Calu3 (cell line): ENCODE data around the gene SKAP1. TPM values are rescaled to one million over a fixed set of nuclear protein-coding genes. Genes with fewer than 3 reads are reported as not detected.

Source experiments
- BruUV-seq: library from RNA; stranded (reverse); fragments of 400-500 nt; replicated peaks from 2 replicates; lab custom pipeline; 2021; lab: Mats Ljungman, UMichigan
- CTCF ChIA-PET: fragments of 300-600 bp; sonication (Branson Sonifier 250); formaldehyde crosslinking; loops from one replicate; lab custom pipeline; 2022; ENCODE audit warnings: antibody characterized with exemption; lab: Charles Lee
- DNase-seq: peaks from one replicate; pipeline ENCODE4 v3.0.0; 2022
- H3K27ac Mint-ChIP-seq: one replicate; pipeline ENCODE4 v1.8.0; 2022; ENCODE audit warnings: mixed read lengths; ENCODE audit not compliant: unreplicated experiment
- H3K27me3 Mint-ChIP-seq: one replicate; pipeline ENCODE4 v1.8.0; 2022; ENCODE audit warnings: mixed read lengths; ENCODE audit not compliant: unreplicated experiment
- H3K36me3 Mint-ChIP-seq: one replicate; pipeline ENCODE4 v1.8.0; 2022; ENCODE audit warnings: mild to moderate bottlenecking, moderate library complexity, mixed read lengths; ENCODE audit not compliant: insufficient read depth, unreplicated experiment
- H3K4me1 Mint-ChIP-seq: one replicate; pipeline ENCODE4 v1.8.0; 2022; ENCODE audit warnings: mild to moderate bottlenecking, low read depth, mixed read lengths; ENCODE audit not compliant: unreplicated experiment
- H3K4me3 Mint-ChIP-seq: one replicate; pipeline ENCODE4 v1.8.0; 2022; ENCODE audit warnings: mild to moderate bottlenecking, low read depth, moderate library complexity, mixed read lengths; ENCODE audit not compliant: unreplicated experiment
- H3K9me3 Mint-ChIP-seq: one replicate; pipeline ENCODE4 v1.8.0; 2022; ENCODE audit warnings: low read depth, mixed read lengths; ENCODE audit not compliant: unreplicated experiment
- intact Hi-C: fragments of 100-400 bp; cut with micrococcal nuclease; formaldehyde crosslinking; loops from one replicate; pipeline ENCODE4 v1.10.0; 2022; ENCODE audit not compliant: unreplicated experiment
- total RNA-seq: library from RNA; stranded (reverse); gene quantifications from 2 replicates; pipeline ENCODE4 v1.2.3, GENCODE V29; 2022
- TF ChIP-seq, protein P1 (sequence below): fragments of 200-600 bp; IDR thresholded peaks from one replicate; pipeline ENCODE4 v1.8.0; 2022; ENCODE audit warnings: antibody characterized with exemption; ENCODE audit not compliant: unreplicated experiment

The SKAP1 gene
- total RNA-seq, 1 experiment from 2014 or later, result 4.4 TPM

DNA sequence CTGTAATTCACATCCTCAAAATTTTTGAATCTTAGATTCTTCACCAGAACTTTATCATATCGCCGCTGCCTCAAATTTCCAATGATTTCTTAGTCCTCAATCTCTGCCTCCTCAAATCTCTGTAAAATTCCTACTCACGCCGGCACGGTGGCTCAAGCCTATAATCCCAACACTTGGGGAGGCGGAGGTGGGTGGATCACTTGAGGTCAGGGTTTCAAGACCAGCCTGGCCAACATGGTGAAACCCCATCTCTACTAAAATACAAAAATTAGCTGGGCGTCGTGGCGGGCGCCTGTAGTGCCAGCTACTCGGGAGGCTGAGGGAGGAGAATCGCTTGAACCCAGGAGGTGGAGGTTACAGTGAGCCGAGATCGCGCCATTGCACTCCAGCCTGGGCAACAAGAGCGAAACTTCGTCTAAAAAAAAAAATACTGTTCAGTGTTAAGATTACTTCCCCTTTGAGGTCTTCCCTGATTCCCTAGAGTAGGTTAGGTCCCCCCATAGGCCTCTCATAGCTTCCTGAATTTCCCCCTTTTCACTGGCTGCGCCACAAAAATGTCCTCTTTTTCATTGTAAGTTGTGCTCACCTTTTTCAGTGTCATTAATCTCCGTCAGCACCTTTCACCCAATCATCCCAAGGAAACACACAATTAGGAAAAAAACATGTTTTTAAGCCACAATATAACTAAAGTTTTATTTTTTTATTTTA, 327.8 kb downstream of the SKAP1 start:
- CTCF ChIA-PET, result interaction anchor here (0.6 to 1.4 kb wide), 2 partner anchors 54 to 649 kb away, joined by 4 to 6 read pairs; partner anchors contain the start of gene NFE2L1
- no peak overlapping the region for H3K27ac Mint-ChIP-seq
- peaks cover 42% of the 10 kb centered on the region for H3K36me3 Mint-ChIP-seq
- DNase-seq, result no peak
- H3K4me1 Mint-ChIP-seq, result peaks cover 36% of the 10 kb centered on the region
- no peaks in the 10 kb centered on the region for H3K27me3 Mint-ChIP-seq
- BruUV-seq, result no TSS peak
- no peaks in the 10 kb centered on the region for H3K9me3 Mint-ChIP-seq
- intact Hi-C loops, result no loop called here
- H3K4me3 Mint-ChIP-seq, result peak overlapping the region; percentile 87
- TF ChIP-seq, protein P1, sequence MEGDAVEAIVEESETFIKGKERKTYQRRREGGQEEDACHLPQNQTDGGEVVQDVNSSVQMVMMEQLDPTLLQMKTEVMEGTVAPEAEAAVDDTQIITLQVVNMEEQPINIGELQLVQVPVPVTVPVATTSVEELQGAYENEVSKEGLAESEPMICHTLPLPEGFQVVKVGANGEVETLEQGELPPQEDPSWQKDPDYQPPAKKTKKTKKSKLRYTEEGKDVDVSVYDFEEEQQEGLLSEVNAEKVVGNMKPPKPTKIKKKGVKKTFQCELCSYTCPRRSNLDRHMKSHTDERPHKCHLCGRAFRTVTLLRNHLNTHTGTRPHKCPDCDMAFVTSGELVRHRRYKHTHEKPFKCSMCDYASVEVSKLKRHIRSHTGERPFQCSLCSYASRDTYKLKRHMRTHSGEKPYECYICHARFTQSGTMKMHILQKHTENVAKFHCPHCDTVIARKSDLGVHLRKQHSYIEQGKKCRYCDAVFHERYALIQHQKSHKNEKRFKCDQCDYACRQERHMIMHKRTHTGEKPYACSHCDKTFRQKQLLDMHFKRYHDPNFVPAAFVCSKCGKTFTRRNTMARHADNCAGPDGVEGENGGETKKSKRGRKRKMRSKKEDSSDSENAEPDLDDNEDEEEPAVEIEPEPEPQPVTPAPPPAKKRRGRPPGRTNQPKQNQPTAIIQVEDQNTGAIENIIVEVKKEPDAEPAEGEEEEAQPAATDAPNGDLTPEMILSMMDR, result no peak

DNA sequence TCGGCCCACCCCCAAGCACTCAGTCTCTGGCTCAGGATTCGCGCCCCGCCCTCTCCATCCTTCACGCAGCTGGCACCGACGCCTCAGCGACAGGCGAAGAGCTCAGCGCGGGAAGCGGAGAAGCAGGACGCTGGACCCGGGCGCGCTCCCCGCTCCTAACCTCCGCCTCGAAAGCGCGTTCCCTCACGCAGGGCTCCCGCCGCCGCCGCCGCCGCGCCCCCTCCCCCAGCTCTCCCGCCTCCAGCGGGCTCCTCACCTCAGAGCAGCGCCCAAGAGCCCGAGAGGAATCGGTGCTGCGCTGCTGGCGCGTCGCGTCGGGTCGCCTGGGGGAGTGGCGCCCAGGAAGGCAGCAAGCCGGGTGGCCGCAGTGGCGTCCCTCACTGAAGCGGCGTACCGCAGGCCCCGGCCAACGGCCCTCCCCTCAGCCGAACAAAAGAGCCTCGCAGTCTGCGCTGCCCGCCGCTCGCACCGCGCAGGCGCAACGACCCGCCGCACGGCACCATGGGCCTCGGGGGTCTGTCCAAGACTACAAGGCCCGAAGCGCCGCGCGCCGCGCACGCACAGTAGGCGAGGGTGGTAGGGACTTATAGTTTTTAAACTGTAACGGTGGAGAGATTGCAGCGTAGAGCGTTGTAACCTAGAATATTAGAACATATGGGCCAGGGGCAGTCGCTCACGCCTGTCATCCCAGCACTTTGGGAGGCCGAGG, 328.8 kb downstream of the SKAP1 start, which contains the start of gene CBX1:
Gene CBX1, minus strand, starts transcription at position 467 of the 709 bp plus-strand sequence. CDS start 24,474 bp downstream, outside the sequence.
- no peaks in the 10 kb centered on the region for H3K27me3 Mint-ChIP-seq
- H3K4me3 Mint-ChIP-seq, result peak within 1 kb of the TSS; percentile 87
- DNase-seq, result peak; percentile 99
- BruUV-seq, result no TSS peak
- CTCF ChIA-PET, result interaction anchor here (0.6 to 1.6 kb wide), 5 partner anchors 12 to 173 kb away, joined by 3 to 5 read pairs (median 4); partner anchors contain the start of gene NFE2L1
- peak within 1 kb of the TSS; percentile 79 for H3K27ac Mint-ChIP-seq
- intact Hi-C loops, result no loop called here
- H3K36me3 Mint-ChIP-seq, result peaks cover 36% of the 10 kb centered on the region
- H3K4me1 Mint-ChIP-seq, result peaks cover 27% of the 10 kb centered on the region
- TF ChIP-seq, protein P1, result no peak
- H3K9me3 Mint-ChIP-seq, result no peaks in the 10 kb centered on the region

DNA sequence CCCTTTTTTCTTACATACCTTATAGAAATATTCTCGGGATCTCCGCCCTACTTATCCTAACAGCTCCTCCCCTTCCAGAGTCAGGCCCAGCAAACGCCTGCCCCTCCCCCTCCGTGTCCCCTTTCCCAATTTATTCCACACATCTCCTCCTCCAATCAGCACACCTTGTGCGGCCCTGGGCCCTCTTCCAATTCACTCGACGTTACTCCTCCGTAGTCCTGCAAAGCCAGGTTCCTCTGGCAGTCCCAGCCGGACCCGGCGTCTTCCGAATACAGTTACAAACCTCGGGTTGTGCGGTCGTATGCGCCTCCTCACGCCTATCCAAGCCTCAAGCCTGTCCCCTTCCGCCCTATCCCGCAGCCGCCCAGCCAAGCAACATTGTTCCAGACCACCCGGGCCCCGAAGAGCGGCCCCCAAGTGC, 329.4 kb downstream of the SKAP1 start:
- no peaks in the 10 kb centered on the region for H3K9me3 Mint-ChIP-seq
- peak overlapping the region; percentile 79 for H3K27ac Mint-ChIP-seq
- TF ChIP-seq, protein P1, result no peak
- DNase-seq, result peak; percentile 74
- H3K36me3 Mint-ChIP-seq, result peaks cover 38% of the 10 kb centered on the region
- no peaks in the 10 kb centered on the region for H3K27me3 Mint-ChIP-seq
- H3K4me1 Mint-ChIP-seq, result peaks cover 27% of the 10 kb centered on the region
- BruUV-seq, result no TSS peak
- peak overlapping the region; percentile 87 for H3K4me3 Mint-ChIP-seq
- intact Hi-C loops, result no loop called here
- CTCF ChIA-PET, result interaction anchor here (0.6 to 1.6 kb wide), 10 partner anchors 12 to 174 kb away, joined by 3 to 5 read pairs (median 4); partner anchors contain the start of gene NFE2L1

DNA sequence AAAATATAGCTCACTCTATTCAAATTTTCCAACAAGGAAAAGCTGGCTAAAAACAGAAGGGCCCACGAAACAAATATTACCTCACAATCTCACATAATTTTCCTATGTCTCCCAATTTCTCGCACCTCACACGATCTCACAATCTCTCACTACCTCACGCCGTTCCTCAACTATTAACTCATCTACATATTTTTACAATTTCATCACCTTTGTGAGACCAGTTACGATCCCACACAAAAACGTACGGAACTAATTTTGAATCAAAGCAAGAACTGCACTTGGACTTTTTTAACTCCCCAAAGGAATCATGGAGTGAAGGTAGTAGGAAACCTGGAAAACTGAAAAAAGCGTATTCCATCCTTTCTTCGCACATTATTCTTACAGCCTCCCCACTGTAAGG, 329.9 kb downstream of the SKAP1 start:
- intact Hi-C loops, result no loop called here
- peak overlapping the region; percentile 79 for H3K27ac Mint-ChIP-seq
- TF ChIP-seq, protein P1, result no peak
- no peaks in the 10 kb centered on the region for H3K9me3 Mint-ChIP-seq
- H3K4me1 Mint-ChIP-seq, result peaks cover 27% of the 10 kb centered on the region
- CTCF ChIA-PET, result interaction anchor here (0.6 to 1.6 kb wide), 8 partner anchors 11 to 75 kb away, joined by 3 to 5 read pairs (median 4); no protein-coding TSS in a partner anchor
- H3K27me3 Mint-ChIP-seq, result no peaks in the 10 kb centered on the region
- no TSS peak for BruUV-seq
- no peak for DNase-seq
- H3K36me3 Mint-ChIP-seq, result peaks cover 42% of the 10 kb centered on the region
- peak overlapping the region; percentile 87 for H3K4me3 Mint-ChIP-seq
